K562 (cell line): ENCODE results near the gene SDE2. TPM values are rescaled to one million over a fixed set of nuclear protein-coding genes. Genes with fewer than 3 reads are reported as not detected.

Experiments
- ATAC-seq: fragments of 200-7000 bp; cut with Tn5 transposase; 3 replicates; pipeline ENCODE4 v1.9.1; 2020; ENCODE audit warnings: moderate library complexity
- BruUV-seq: library from RNA; stranded (reverse); fragments of 400-500 nt; replicated peaks from 2 replicates; lab custom pipeline; 2021; lab: Mats Ljungman, UMichigan
- CTCF ChIA-PET: fragments of 300-600 bp; formaldehyde crosslinking; extraction: SDS; loops from one replicate; lab custom pipeline; 2021; ENCODE audit warnings: low intra/inter-chr PET ratio; lab: Yijun Ruan, JAX
- POLR2A ChIA-PET: fragments of 300-600, 350-650 bp; sonication (Branson Sonifier 250); formaldehyde crosslinking; extraction: SDS; loops from one replicate; lab custom pipeline; 2021; ENCODE audit warnings: antibody characterized with exemption, inconsistent platforms; lab: Yijun Ruan, JAX
- DNase-seq, 4 experiments: peaks; one replicate each; pipeline versions ENCODE4 v3.0.0 to v3.0.0-alpha.2; 2011 to 2018; ENCODE audit warnings: low spot score in 3 of 4, mixed read lengths in 3 of 4; ENCODE audit errors: extremely low read depth in 1 of 4
- FAIRE-seq: peaks from 2 replicates; lab custom pipeline; 2011; peaks lifted over from hg19 to GRCh38; lab: Jason Lieb, UNC
- H2AFZ ChIP-seq: 2 replicates; pipeline ENCODE4 v1.6.0; 2011; ENCODE audit warnings: low read depth, low read length, control low read depth, inconsistent platforms
- H3K27ac ChIP-seq: fragments of 200-600 bp; 3 replicates; pipeline ENCODE4 v1.8.0; 2011; ENCODE audit warnings: low read depth, mild to moderate bottlenecking, control low read depth, inconsistent platforms, low read length, moderate library complexity, mixed read lengths; ENCODE audit errors: extremely low read depth
- H3K27me3 ChIP-seq, 2 experiments: fragments of 300-600 bp in 1 of 2; 2 replicates in 1 of 2; 3 replicates in 1 of 2; pipeline versions ENCODE4 v1.6.0 to v1.8.0; 2011; ENCODE audit warnings: inconsistent platforms in 2 of 2, low read length in 2 of 2, mild to moderate bottlenecking in 1 of 2, mixed read lengths in 1 of 2, moderate library complexity in 1 of 2; ENCODE audit not compliant: control insufficient read depth in 2 of 2, insufficient read depth in 2 of 2
- H3K36me3 ChIP-seq: fragments of 300-600 bp; 3 replicates; pipeline ENCODE4 v1.8.0; 2011; ENCODE audit warnings: mild to moderate bottlenecking, low read length, inconsistent platforms; ENCODE audit not compliant: control insufficient read depth, insufficient read depth
- H3K4me1 ChIP-seq, 2 experiments: fragments of 200-600 bp in 1 of 2; replicated peaks in 1 of 2; 2 replicates in 1 of 2; 3 replicates in 1 of 2; pipeline versions ENCODE4 v1.5.1 to v1.8.0; 2011; ENCODE audit warnings: inconsistent platforms in 2 of 2, low read length in 2 of 2, mild to moderate bottlenecking in 1 of 2, mixed read lengths in 1 of 2, moderate library complexity in 1 of 2; ENCODE audit not compliant: control insufficient read depth in 2 of 2, insufficient read depth in 2 of 2
- H3K4me2 ChIP-seq: 2 replicates; pipeline ENCODE4 v1.6.1; 2011; ENCODE audit warnings: low read length, control low read depth, inconsistent platforms, mixed read lengths; ENCODE audit not compliant: insufficient read depth
- H3K4me3 ChIP-seq: fragments of 200-600 bp; sonication (generic), shearing (Covaris generic); 2 replicates; pipeline ENCODE4 v1.5.1; 2016; ENCODE audit warnings: control low read depth, inconsistent platforms
- H3K79me2 ChIP-seq: fragments of 200-600 bp; 3 replicates; pipeline ENCODE4 v1.8.0; 2011; ENCODE audit warnings: low read length, inconsistent platforms; ENCODE audit not compliant: control insufficient read depth, insufficient read depth
- H3K9ac ChIP-seq, 2 experiments: 2 replicates each; pipeline versions ENCODE4 v1.6.0 to v1.6.1; 2011; ENCODE audit warnings: low read depth in 2 of 2, low read length in 2 of 2, control low read depth in 1 of 2, inconsistent platforms in 1 of 2, mild to moderate bottlenecking in 1 of 2, mixed read lengths in 1 of 2; ENCODE audit not compliant: insufficient read depth in 1 of 2
- H3K9me1 ChIP-seq: one replicate; pipeline ENCODE4 v1.6.0; 2011; ENCODE audit warnings: inconsistent platforms, mild to moderate bottlenecking, low read length, moderate library complexity; ENCODE audit not compliant: control insufficient read depth, insufficient read depth
- H3K9me3 ChIP-seq: replicated peaks from 2 replicates; pipeline ENCODE4 v1.5.1; 2011; ENCODE audit warnings: low read depth, low read length, inconsistent platforms; ENCODE audit not compliant: control insufficient read depth, insufficient read depth
- H4K20me1 ChIP-seq: replicated peaks from 2 replicates; pipeline ENCODE4 v1.6.1; 2011; ENCODE audit warnings: low read length, inconsistent platforms, mixed read lengths; ENCODE audit not compliant: control insufficient read depth, insufficient read depth
- ATF1 ChIP-seq, 2 experiments: fragments of 450-650 bp in 1 of 2; IDR thresholded peaks; 2 replicates each; pipeline ENCODE4 v1.6.1; 2016; ENCODE audit warnings: missing compliant biosample characterization in 1 of 2, missing genetic modification characterization in 1 of 2
- BDP1 ChIP-seq: IDR thresholded peaks from 3 replicates; pipeline ENCODE4 v1.6.1; 2011; ENCODE audit not compliant: insufficient read length, insufficient read depth
- BMI1 ChIP-seq: fragments of 150-350 bp; IDR thresholded peaks from 2 replicates; pipeline ENCODE4 v1.6.1; 2014; ENCODE audit warnings: low read length
- CREB3 ChIP-seq: fragments of 450-650 bp; conservative IDR thresholded peaks from 2 replicates; pipeline ENCODE4 v1.6.1; 2016; ENCODE audit warnings: missing genetic modification characterization, low read depth, mild to moderate bottlenecking, missing compliant biosample characterization, moderate library complexity
- DNMT1 ChIP-seq: fragments of 450-650 bp; IDR thresholded peaks from 2 replicates; pipeline ENCODE4 v1.6.1; 2016; ENCODE audit warnings: antibody characterized with exemption, mild to moderate bottlenecking
- ELF1 ChIP-seq: fragments of 200-800 bp; sonication (Bioruptor generic); IDR thresholded peaks from 2 replicates; pipeline ENCODE4 v1.6.1; 2016; ENCODE audit warnings: missing genetic modification characterization, missing compliant biosample characterization
- HDAC3 ChIP-seq: fragments of 450-650 bp; IDR thresholded peaks from 2 replicates; pipeline ENCODE4 v1.6.1; 2018; ENCODE audit warnings: borderline replicate concordance, mild to moderate bottlenecking, moderate library complexity; ENCODE audit not compliant: partially characterized antibody
- MBD2 ChIP-seq: sonication (generic); IDR thresholded peaks from 2 replicates; pipeline ENCODE4 v1.6.1; 2016; ENCODE audit warnings: low read depth, borderline replicate concordance
- POLR2G ChIP-seq: fragments of 200-400 bp; formaldehyde crosslinking; IDR thresholded peaks from 2 replicates; pipeline ENCODE4 v1.6.1; 2017; ENCODE audit warnings: low read depth, mild to moderate bottlenecking, antibody characterized with exemption, low read length, moderate library complexity
- RBM15 ChIP-seq: fragments of 200-400 bp; formaldehyde crosslinking; IDR thresholded peaks from 2 replicates; pipeline ENCODE4 v1.6.1; 2018; ENCODE audit warnings: mild to moderate bottlenecking, low read length, moderate library complexity; ENCODE audit not compliant: insufficient read depth
- ZNF253 ChIP-seq: fragments of 250-450 bp; sonication (Bioruptor Pico); conservative IDR thresholded peaks from 2 replicates; pipeline ENCODE4 v1.6.1; 2021; ENCODE audit warnings: mild to moderate bottlenecking
- ZNF280A ChIP-seq: fragments of 450-650 bp; IDR thresholded peaks from 2 replicates; pipeline ENCODE4 v1.6.1; 2018; ENCODE audit warnings: mild to moderate bottlenecking, low read depth; ENCODE audit not compliant: partially characterized antibody
- ZNF707 ChIP-seq: fragments of 250-450 bp; sonication (Bioruptor Pico); conservative IDR thresholded peaks from 2 replicates; pipeline ENCODE4 v1.8.0; 2022; ENCODE audit warnings: inconsistent platforms, mild to moderate bottlenecking, moderate library complexity
- WGBS: fragments of 100-300 bp; shearing (Covaris generic); methylation state at CpG from one replicate; pipeline ENCODE4 v1.1.6; 2016; ENCODE audit warnings: low coverage, mixed read lengths; ENCODE audit not compliant: insufficient coverage; ENCODE audit errors: missing lambda C conversion rate; 5-methylcytosine and 5-hydroxymethylcytosine counted together
- in situ Hi-C: fragments of 300-500 bp; cut with MboI; formaldehyde crosslinking; loops from 4 replicates; pipeline ENCODE4 v1.15.0; 2018; ENCODE audit warnings: inconsistent platforms, mixed read lengths
- intact Hi-C: fragments of 100-400 bp; cut with micrococcal nuclease; formaldehyde crosslinking; loops from 2 replicates; pipeline ENCODE4 v1.14.2; 2022
- polyA plus RNA-seq, 8 experiments: library from polyadenylated mRNA; depleted of rRNA in 4 of 8; stranded (reverse) in 5 of 8; unstranded in 3 of 8; fragments of >200 nt; fragmentation: Nextera tagmentation in 2 of 8; fragmentation: Illumina TruSeq in 1 of 8; extraction: Ambion mirVana in 2 of 8; extraction: Trizol in 1 of 8; gene quantifications; 2 replicates each; pipeline versions ENCODE4 v1.2.1 to v1.2.3, GENCODE V29; 2011 to 2014; ENCODE audit warnings: inconsistent platforms in 1 of 8, missing spikeins in 1 of 8
- total RNA-seq, 7 experiments: library from RNA; depleted of rRNA in 6 of 7; stranded (reverse); fragments of >200 nt in 6 of 7; fragmentation: Illumina TruSeq in 2 of 7; extraction: Trizol in 2 of 7; gene quantifications; 2 replicates each; pipeline versions ENCODE4 v1.2.1 to v1.2.3, GENCODE V29; 2011 to 2021; ENCODE audit warnings: low replicate concordance in 1 of 7
- TF ChIP-seq, protein P1 (sequence below): sonication (generic); formaldehyde crosslinking; IDR thresholded peaks from 2 replicates; pipeline ENCODE4 v1.9.0; 2022; ENCODE audit warnings: mild to moderate bottlenecking, missing genetic modification reagents

Gene SDE2
- total and polyA plus RNA-seq, 9 of the 15 experiments (the other 6 are each of a cell fraction or from before 2014, with no cell fraction given): 14.3 to 62.3 (median 46.0) TPM

- DNase-seq (no peak), FAIRE-seq (no peak), ATAC-seq (peak; percentile 5; the same call in 2 of the 3 replicates)
- in situ Hi-C loops: no loop called here
- WGBS: 64% methylated on average over 15 of the region's 15 CpGs
- H3K4me1 ChIP-seq: peaks cover 7 to 21% of the 10 kb centered on the region in 2 experiments; a peak in 4 of 5 replicates
- no peak overlapping the region; the same call in 2 of the 3 replicates for H3K27ac ChIP-seq
- H4K20me1 ChIP-seq: no peaks in the 10 kb centered on the region
- no peaks in the 10 kb centered on the region for H3K79me2 ChIP-seq
- H3K9me3 ChIP-seq: no peaks in the 10 kb centered on the region
- H2AFZ ChIP-seq: peak overlapping the region; percentile 40; the same call in 1 of the 2 replicates
- BruUV-seq: no TSS peak
- intact Hi-C loops: loop anchor here (2.0 to 10.0 kb wide), 3 partner anchors 128 to 654 kb away; partner anchors contain the start of gene ENAH
- H3K27me3 ChIP-seq: no peaks in the 10 kb centered on the region
- ChIA-PET POLR2A (interaction anchor here (0.5 to 2.2 kb wide), 21 partner anchors 10 to 584 kb away, joined by 3 to 8 read pairs (median 3); partner anchors contain the start of genes PYCR2 and TMEM63A), CTCF (interaction anchor here (0.7 to 6.7 kb wide), 2 partner anchors 498 to 500 kb away, joined by 5 to 133 read pairs; no protein-coding TSS in a partner anchor)
- peak overlapping the region; percentile 27; the same call in 1 of the 2 replicates for H3K4me2 ChIP-seq
- 0 out of 3 replicates have a peak, but pooled peaks cover 4% of the 10 kb centered on the region for H3K36me3 ChIP-seq
- H3K9me1 ChIP-seq: no peaks in the 10 kb centered on the region
- H3K9ac ChIP-seq: peak overlapping the region in 1 of 2 experiments; percentile 46; a peak in 2 of 4 replicates
- H3K4me3 ChIP-seq: no peak overlapping the region
- TF ChIP-seq BMI1 (no peak), CREB3 (no peak), ZNF707 (CRISPR knock-in tag) (no peak), POLR2G (0 out of 2 replicates have a peak, but pooled peaks have one; percentile 25), DNMT1 (no peak), HDAC3 (no peak), ZNF253 (CRISPR knock-in tag) (no peak), BDP1 (no peak), RBM15 (no peak), ELF1 (tag) (no peak), ZNF280A (no peak), MBD2 (no peak), ATF1 (CRISPR knock-in tag; IDR thresholded peaks at IDR 0.05) (no peak), ATF1 (tag; IDR thresholded peaks at IDR 0.05) (no peak)
- TF ChIP-seq, protein P1, sequence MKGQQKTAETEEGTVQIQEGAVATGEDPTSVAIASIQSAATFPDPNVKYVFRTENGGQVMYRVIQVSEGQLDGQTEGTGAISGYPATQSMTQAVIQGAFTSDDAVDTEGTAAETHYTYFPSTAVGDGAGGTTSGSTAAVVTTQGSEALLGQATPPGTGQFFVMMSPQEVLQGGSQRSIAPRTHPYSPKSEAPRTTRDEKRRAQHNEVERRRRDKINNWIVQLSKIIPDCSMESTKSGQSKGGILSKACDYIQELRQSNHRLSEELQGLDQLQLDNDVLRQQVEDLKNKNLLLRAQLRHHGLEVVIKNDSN (CRISPR knock-in tag): no peak
Measured at GRCh38 chr1:225972344-225973152, 26.6 kb downstream of the SDE2 start.
